Cardiac muscle cell (in vitro differentiated cells and primary cell): Measurements from ENCODE around the gene ADAR. TPM values are rescaled to one million over a fixed set of nuclear protein-coding genes. Genes with fewer than 3 reads are reported as not detected.

ENCODE experiments used
- DNase-seq, 2 donors: peaks; one replicate each; pipeline versions ENCODE4 v3.0.0 to v3.0.0-alpha.2; 2010 to 2017; ENCODE audit warnings: low read depth in 1 of 2, low spot score in 1 of 2
- H3K27ac ChIP-seq: fragments of 200-600 bp; sonication (generic); 2 replicates; pipeline ENCODE4 v1.5.1; 2016
- H3K27me3 ChIP-seq: fragments of 200-600 bp; sonication (generic); 2 replicates; pipeline ENCODE4 v1.6.0; 2016; ENCODE audit warnings: control low read depth
- H3K36me3 ChIP-seq: fragments of 200-600 bp; sonication (generic); 2 replicates; pipeline ENCODE4 v1.5.1; 2016; ENCODE audit warnings: control low read depth
- H3K4me1 ChIP-seq: fragments of 200-600 bp; sonication (generic); 2 replicates; pipeline ENCODE4 v1.8.1; 2017; ENCODE audit warnings: low read depth, mild to moderate bottlenecking, mixed run types
- H3K4me3 ChIP-seq: fragments of 200-600 bp; sonication (generic); 2 replicates; pipeline ENCODE4 v1.5.1; 2016; ENCODE audit warnings: mild to moderate bottlenecking
- H3K9me3 ChIP-seq: fragments of 200-600 bp; sonication (generic); 2 replicates; pipeline ENCODE4 v1.5.1; 2017; ENCODE audit warnings: low read depth, mild to moderate bottlenecking, control low read depth
- CTCF ChIP-seq: IDR thresholded peaks from 2 replicates; pipeline ENCODE4 v1.5.1; 2012; ENCODE audit warnings: low read depth, mild to moderate bottlenecking, low read length
- polyA plus RNA-seq: library from polyadenylated mRNA; unstranded; fragments of >200 nt; fragmentation: Nextera tagmentation; extraction: Ambion mirVana; gene quantifications from 2 replicates; pipeline ENCODE4 v1.2.1, GENCODE V29; 2016
- total RNA-seq: library from RNA; depleted of rRNA; stranded (reverse); fragments of >200 nt; gene quantifications from 2 replicates; pipeline ENCODE4 v1.2.3, GENCODE V29; 2016

The ADAR gene
- total and polyA plus RNA-seq, 2 experiments from 2014 or later: 47.5 to 74.3 TPM

GRCh38 chr1:154571244-154571963, 36.6 kb downstream of the ADAR start:
- Histone ChIP-seq H3K27me3 (peaks cover 34% of the 10 kb centered on the region), H3K4me3 (no peak overlapping the region), H3K9me3 (no peaks in the 10 kb centered on the region), H3K27ac (no peak overlapping the region), H3K36me3 (no peaks in the 10 kb centered on the region), H3K4me1 (no peaks in the 10 kb centered on the region)
- DNase-seq: no peak
- no peak for TF ChIP-seq CTCF

DNA sequence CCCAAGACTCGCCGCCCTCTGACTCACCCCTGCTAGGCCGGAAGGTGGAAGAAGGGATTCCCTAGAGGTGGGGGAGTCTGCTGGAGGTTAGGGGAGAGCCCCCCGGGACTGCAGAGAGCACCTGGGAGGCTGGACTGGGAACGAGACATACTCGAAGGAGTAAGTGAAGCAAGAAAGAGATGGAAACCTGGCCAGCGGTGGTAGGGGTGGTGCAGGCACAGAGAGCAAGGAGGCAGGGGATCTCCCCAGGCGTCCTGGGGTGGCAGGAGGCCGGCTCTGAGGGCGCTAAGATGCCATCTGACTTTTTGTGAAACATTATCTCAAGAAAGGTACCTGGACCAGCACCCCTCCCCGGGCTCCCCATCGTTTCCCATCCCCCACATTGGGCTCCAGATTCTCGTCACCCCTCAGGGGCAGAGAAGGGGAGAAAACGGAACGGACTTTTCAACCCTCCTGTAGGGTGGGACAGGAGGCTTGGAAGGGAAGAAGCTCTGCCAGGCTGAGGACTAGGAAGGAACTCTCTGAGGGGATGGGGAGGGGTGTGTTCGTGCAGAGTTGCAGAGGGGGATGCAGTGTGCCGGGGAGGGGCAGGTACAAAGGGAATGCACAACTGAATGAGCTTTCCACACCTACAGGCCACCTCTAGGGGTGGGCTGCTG, 39.7 kb downstream of the ADAR start:
- Histone ChIP-seq H3K27ac (no peak overlapping the region), H3K27me3 (peaks cover 39% of the 10 kb centered on the region), H3K9me3 (no peaks in the 10 kb centered on the region), H3K4me1 (no peaks in the 10 kb centered on the region), H3K36me3 (no peaks in the 10 kb centered on the region), H3K4me3 (no peak overlapping the region)
- no peak for DNase-seq
- no peak for TF ChIP-seq CTCF

DNA sequence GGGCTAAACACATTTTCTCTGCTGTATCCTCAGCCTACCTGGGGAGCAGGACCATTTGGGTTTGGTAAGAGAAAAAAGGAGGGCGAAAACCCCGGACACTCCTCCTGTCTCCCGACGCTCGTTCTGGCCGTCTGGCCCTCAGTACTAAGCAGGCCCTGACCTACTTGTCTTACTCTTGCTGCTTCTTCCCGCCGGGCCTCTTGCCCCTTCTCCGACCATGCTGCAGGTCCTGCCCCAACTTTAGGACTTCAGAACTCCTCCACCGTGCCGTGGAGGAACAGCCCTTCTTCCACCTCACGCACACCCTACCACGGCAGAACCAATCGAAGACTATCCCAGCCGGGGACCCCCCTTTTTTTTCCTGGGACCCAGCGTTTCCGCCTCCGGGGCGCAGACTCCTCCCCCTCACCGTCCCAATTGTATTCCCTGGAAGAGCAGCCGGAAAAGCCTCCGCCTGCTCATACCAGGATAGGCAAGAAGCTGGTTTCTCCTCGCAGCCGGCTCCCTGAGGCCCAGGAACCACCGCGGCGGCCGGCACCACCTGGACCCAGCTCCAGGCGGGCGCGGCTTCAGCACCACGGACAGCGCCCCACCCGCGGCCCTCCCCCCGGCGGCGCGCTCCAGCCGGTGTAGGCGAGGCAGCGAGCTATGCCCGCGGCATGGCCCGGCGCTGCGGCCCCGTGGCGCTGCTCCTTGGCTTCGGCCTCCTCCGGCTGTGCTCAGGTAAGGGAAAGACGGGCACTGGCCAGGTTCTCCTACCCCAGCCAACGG, 40.4 kb downstream of the ADAR start, which contains the start of gene CHRNB2:
TSS of gene CHRNB2 (plus strand) at position 393 of the 771 bp plus-strand sequence. CDS start at position 660, 267 bp downstream.
- H3K9me3 ChIP-seq: no peaks in the 10 kb centered on the region
- no peak within 1 kb of the TSS for H3K4me3 ChIP-seq
- no peaks in the 10 kb centered on the region for H3K36me3 ChIP-seq
- H3K27me3 ChIP-seq: peaks cover 39% of the 10 kb centered on the region
- H3K4me1 ChIP-seq: no peaks in the 10 kb centered on the region
- peak; percentile 68 to 90 for DNase-seq
- TF ChIP-seq CTCF: no peak
- no peak within 1 kb of the TSS for H3K27ac ChIP-seq

- Histone ChIP-seq H3K27ac (no peak overlapping the region), H3K36me3 (no peaks in the 10 kb centered on the region), H3K27me3 (peaks cover 39% of the 10 kb centered on the region), H3K4me3 (no peak overlapping the region), H3K9me3 (no peaks in the 10 kb centered on the region), H3K4me1 (no peaks in the 10 kb centered on the region)
- no peak for TF ChIP-seq CTCF
- no peak for DNase-seq
Measured at GRCh38 chr1:154565876-154566275, 42.1 kb downstream of the ADAR start.

- peak overlapping the region; percentile 38 for H3K4me3 ChIP-seq
- H3K36me3 ChIP-seq: peaks cover 12% of the 10 kb centered on the region
- H3K27me3 ChIP-seq: no peaks in the 10 kb centered on the region
- H3K4me1 ChIP-seq: peaks cover 15% of the 10 kb centered on the region
- peak overlapping the region; percentile 88 for H3K27ac ChIP-seq
- peak; percentile 94 to 96 for DNase-seq
- H3K9me3 ChIP-seq: no peaks in the 10 kb centered on the region
- peak; percentile 92 for TF ChIP-seq CTCF
Measured at GRCh38 chr1:154559466-154560044, 48.4 kb downstream of the ADAR start.
